Neutrophil (primary cell): ENCODE results near the gene TOPORS.

Experiments
- H3K27ac ChIP-seq: fragments of 200-600 bp; sonication (generic); 2 replicates; pipeline ENCODE4 v1.5.1; 2016; ENCODE audit warnings: mild to moderate bottlenecking, moderate library complexity
- H3K27me3 ChIP-seq: fragments of 200-600 bp; sonication (generic); 2 replicates; pipeline ENCODE4 v1.6.0; 2016; ENCODE audit warnings: mild to moderate bottlenecking
- H3K36me3 ChIP-seq: fragments of 200-600 bp; sonication (generic); 2 replicates; pipeline ENCODE4 v1.5.1; 2017
- H3K4me1 ChIP-seq, 2 experiments: fragments of 200-600 bp in 1 of 2; sonication (generic) in 1 of 2; 1 replicate in 1 of 2; 2 replicates in 1 of 2; pipeline versions ENCODE4 v1.5.1 to v1.6.1; 2013 to 2016; ENCODE audit warnings: low read depth in 1 of 2, low read length in 1 of 2, mild to moderate bottlenecking in 1 of 2, moderate library complexity in 1 of 2; ENCODE audit not compliant: control insufficient read depth in 1 of 2, insufficient read depth in 1 of 2
- H3K4me3 ChIP-seq, 2 experiments: fragments of 200-600 bp in 1 of 2; sonication (generic) in 1 of 2; 1 replicate in 1 of 2; 2 replicates in 1 of 2; pipeline ENCODE4 v1.5.1; 2013 to 2016; ENCODE audit warnings: low read depth in 1 of 2, low read length in 1 of 2, mild to moderate bottlenecking in 1 of 2, moderate library complexity in 1 of 2
- H3K9me3 ChIP-seq: fragments of 200-600 bp; sonication (generic); 2 replicates; pipeline ENCODE4 v1.5.1; 2016
- TF ChIP-seq, protein P1 (sequence below): fragments of 200-600 bp; sonication (generic); IDR thresholded peaks from 2 replicates; pipeline ENCODE4 v1.5.1; 2016; ENCODE audit warnings: antibody characterized with exemption

TOPORS gene

DNA sequence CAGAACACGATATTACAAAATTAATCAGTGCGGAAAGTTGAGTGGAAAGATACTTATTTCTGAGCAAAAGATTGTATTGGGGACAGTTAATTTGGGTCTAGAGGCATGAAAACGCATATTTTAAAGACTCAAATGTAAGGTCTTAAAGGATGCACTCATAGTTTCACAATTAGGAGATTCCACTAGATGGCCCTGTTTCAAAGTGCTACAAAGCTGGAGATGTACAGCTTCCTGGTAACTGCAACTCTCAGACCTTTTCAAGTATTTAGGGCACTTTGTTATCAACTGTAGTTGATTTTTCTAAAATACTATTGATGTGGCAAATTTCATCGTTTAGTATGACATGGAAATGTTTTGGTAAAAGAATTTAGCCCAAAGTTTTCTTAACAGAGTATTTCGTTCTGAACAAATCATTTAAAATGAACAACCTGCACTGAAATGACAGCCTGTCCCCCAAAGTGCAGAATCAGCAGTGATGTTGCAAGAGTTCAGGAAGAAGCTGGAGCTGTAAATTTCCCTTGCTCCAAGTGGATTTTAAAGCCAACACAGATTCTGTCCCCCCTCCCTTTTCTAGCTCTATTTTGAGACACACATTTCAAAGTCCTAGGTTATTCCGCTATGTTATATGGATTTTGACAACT is 36.8 kb upstream of the TOPORS start:
- H3K4me3 ChIP-seq, result no peak overlapping the region
- H3K27me3 ChIP-seq, result peaks cover 65% of the 10 kb centered on the region
- TF ChIP-seq, protein P1, sequence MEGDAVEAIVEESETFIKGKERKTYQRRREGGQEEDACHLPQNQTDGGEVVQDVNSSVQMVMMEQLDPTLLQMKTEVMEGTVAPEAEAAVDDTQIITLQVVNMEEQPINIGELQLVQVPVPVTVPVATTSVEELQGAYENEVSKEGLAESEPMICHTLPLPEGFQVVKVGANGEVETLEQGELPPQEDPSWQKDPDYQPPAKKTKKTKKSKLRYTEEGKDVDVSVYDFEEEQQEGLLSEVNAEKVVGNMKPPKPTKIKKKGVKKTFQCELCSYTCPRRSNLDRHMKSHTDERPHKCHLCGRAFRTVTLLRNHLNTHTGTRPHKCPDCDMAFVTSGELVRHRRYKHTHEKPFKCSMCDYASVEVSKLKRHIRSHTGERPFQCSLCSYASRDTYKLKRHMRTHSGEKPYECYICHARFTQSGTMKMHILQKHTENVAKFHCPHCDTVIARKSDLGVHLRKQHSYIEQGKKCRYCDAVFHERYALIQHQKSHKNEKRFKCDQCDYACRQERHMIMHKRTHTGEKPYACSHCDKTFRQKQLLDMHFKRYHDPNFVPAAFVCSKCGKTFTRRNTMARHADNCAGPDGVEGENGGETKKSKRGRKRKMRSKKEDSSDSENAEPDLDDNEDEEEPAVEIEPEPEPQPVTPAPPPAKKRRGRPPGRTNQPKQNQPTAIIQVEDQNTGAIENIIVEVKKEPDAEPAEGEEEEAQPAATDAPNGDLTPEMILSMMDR, result no peak
- no peaks in the 10 kb centered on the region for H3K4me1 ChIP-seq
- no peaks in the 10 kb centered on the region for H3K36me3 ChIP-seq
- no peak overlapping the region for H3K27ac ChIP-seq
- H3K9me3 ChIP-seq, result no peaks in the 10 kb centered on the region

DNA sequence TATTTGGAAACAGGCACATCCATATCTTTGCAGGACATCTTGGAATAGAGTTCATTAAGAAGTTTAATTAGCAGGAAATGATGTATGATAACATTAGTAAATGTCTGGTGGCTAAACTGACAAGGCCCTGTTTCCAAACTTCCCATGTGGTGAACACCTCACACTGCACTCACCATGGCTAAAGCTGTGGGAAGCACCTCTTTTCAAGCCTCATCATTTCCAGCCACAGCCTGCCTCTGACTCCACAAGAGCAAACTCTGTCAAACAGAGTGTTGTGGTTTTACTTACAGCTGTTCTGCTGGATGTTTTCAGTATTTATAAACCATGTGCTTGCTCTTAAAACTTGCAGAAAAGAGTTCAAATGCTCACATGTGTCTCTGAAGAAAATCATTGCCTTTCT is 35.5 kb upstream of the TOPORS start:
- Histone ChIP-seq H3K36me3 (no peaks in the 10 kb centered on the region), H3K27ac (no peak overlapping the region), H3K4me1 (no peaks in the 10 kb centered on the region), H3K4me3 (no peak overlapping the region), H3K27me3 (peaks cover 77% of the 10 kb centered on the region), H3K9me3 (no peaks in the 10 kb centered on the region)
- TF ChIP-seq, protein P1, result no peak

DNA sequence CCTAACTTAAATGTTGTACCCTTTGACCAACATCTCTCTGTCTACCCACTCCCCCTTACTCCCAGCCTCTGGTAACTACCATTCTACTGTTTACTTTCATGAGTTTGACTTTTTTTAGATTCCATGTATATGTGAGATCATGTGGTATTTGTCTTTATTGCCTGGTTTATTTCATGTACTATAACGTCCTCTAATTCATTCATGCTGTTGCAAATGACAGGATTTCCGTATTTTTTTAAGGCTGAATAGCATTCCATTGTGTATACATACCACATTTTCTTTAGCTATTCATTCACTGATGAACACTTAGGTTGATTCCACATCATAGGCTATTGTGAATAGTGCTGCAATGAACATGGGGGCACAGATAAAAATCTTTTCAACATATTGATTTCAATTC is 32.4 kb upstream of the TOPORS start:
- no peak overlapping the region for H3K27ac ChIP-seq
- H3K4me3 ChIP-seq, result no peak overlapping the region
- H3K4me1 ChIP-seq, result no peaks in the 10 kb centered on the region
- peaks cover 83% of the 10 kb centered on the region for H3K27me3 ChIP-seq
- TF ChIP-seq, protein P1, result no peak
- no peaks in the 10 kb centered on the region for H3K36me3 ChIP-seq
- H3K9me3 ChIP-seq, result no peaks in the 10 kb centered on the region

DNA sequence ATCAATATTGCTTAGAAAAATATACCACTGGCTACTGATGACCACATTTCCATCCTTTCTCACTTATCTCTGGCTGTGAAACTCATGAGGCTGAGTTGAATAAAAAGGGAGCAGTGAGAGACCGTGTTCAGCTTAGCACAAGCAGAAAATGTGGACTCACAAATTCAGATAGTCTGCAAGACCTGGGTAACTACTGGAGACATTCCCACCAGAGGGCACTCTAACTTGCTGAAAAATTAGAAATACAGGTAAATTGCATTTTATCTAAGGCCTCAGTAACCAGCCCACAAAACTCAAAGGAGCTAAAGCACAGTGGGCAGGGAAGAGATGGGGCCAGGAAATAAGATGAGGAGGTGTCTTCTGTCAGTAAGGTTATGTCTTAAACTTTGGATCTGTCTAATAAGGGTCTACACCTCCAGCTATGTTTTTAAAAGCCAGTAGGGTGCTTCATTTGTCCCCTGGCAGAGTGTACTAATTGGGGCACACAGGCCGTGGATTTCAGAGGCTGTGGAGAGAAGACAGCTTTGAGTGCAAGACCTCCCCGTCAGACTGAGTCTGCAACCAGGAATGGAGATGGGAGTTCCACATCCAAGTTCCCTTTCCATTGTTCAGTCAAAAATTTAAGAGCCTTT is 29.2 kb upstream of the TOPORS start:
- Histone ChIP-seq H3K4me1 (no peaks in the 10 kb centered on the region), H3K27ac (no peak overlapping the region), H3K36me3 (no peaks in the 10 kb centered on the region), H3K4me3 (no peak overlapping the region), H3K27me3 (peaks cover 80% of the 10 kb centered on the region), H3K9me3 (no peaks in the 10 kb centered on the region)
- TF ChIP-seq, protein P1, result no peak

DNA sequence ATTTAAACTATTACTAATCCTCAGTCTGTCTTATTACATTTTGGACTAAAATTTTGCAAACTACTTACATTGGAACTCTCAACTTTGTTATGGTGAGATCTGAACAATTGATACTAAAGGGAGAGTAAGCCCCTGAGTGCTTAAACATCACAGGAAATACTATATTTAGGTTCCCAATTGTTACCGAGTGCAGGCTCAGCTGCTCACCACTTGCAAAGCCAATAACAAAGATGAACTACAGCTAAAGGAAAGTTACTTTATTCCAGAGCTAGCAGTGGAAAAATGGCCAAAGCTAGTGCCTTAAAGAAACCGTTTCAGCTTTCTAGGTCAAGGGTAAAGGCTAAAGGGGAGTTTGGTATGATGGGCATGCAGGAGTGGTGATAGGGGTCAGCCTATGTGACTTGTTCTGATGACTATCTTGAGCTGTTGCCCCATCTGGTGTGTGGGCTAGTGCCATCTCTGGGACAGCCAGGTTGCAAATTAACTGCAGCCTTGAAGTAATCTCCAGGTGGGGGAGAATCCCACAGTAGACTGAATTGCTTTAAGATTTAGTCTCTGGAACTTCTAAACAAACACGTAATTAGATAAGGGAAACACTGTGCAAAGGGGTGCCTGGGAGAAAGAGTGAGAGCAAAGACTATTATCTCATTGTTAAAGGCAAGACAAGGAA is 28.4 kb upstream of the TOPORS start:
- Histone ChIP-seq H3K36me3 (no peaks in the 10 kb centered on the region), H3K4me1 (no peaks in the 10 kb centered on the region), H3K9me3 (no peaks in the 10 kb centered on the region), H3K27ac (no peak overlapping the region), H3K4me3 (no peak overlapping the region), H3K27me3 (peaks cover 79% of the 10 kb centered on the region)
- TF ChIP-seq, protein P1, result no peak
